ENCODE data around the gene GGCT.
A peak's percentile ranks its signal among the peaks of the same experiment; 100 is the strongest.

GGCT gene

DNA sequence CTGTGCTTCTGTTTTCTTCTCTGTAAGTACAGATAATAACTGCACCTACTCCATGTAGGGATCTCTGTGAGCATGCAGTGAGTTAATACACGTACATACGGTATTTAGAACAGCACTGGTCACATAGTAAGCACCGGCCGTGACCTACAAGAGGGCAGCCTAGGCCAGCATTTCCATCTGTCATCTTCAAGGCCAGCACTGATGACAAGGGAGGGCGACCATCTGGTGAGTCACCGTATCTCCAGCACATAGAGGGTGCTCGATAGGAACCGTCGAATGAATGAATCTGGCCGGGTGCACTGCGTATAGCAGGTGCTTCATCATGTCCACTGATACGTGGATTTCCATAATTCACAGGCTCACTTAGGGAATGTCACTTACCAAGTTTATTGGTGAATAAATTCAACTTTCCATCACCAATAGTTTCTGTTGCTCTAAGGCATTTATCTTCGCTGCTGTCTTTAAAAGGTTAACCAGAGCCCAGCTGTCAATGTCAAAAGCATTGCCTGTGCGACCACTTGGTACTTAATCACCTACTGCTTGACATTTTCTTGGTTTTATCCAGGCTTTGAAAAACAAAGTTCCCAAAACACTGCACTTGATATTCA is 34.4 kb downstream of the GGCT start:
- Mint-ChIP-seq H3K4me1 (ENCODE audit: low read depth in 2 of 2) (peaks cover 67 to 68% of the 10 kb centered on the region in 2 donors), H3K36me3 (ENCODE audit: insufficient read depth) (peaks cover 9% of the 10 kb centered on the region), H3K4me3 (peak overlapping the region in 1 of 2 donors; percentile 67), H3K27ac (peak overlapping the region in 1 of 2 donors; percentile 56), H3K27me3 (no peaks in the 10 kb centered on the region), H3K9me3 (no peaks in the 10 kb centered on the region)
- DNase-seq = no peak
- ATAC-seq (replicated peaks) = no peak

- DNase-seq (no peak), ATAC-seq (replicated peaks) (no peak)
- peak overlapping the region in 1 of 2 donors; percentile 42 for H3K4me3 Mint-ChIP-seq
- peaks cover 68 to 72% of the 10 kb centered on the region in 2 donors for H3K4me1 Mint-ChIP-seq (ENCODE audit: low read depth in 2 of 2)
- H3K36me3 Mint-ChIP-seq (ENCODE audit: insufficient read depth) = peaks cover 9% of the 10 kb centered on the region
- H3K9me3 Mint-ChIP-seq = no peaks in the 10 kb centered on the region
- H3K27me3 Mint-ChIP-seq = no peaks in the 10 kb centered on the region
- H3K27ac Mint-ChIP-seq = peak overlapping the region in 1 of 2 donors; percentile 56
These were observed 35.3 kb downstream of the GGCT start for GRCh38 chr7:30469303-30469702.

DNA sequence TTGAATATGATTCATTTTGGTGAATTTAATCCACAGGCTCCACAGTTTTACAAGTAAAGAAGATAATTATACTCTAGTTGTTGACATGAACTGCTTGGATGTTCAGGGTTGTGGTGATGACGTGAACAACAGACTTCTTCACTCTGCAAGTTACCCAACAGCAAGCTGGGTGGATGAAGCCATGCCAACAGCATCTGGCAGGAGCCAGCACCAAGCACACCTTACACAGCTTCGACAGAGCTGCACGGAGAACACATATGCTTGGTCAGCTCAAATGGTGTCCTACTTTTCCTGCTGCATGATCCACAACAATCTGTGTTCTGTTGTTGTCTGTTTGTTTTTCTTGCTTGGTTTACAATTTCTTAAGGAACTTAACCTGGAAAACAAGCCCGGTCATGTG is 35.8 kb downstream of the GGCT start:
- H3K9me3 Mint-ChIP-seq = no peaks in the 10 kb centered on the region
- DNase-seq (no peak), ATAC-seq (replicated peaks) (no peak)
- no peak overlapping the region for H3K4me3 Mint-ChIP-seq
- peaks cover 68 to 73% of the 10 kb centered on the region in 2 donors for H3K4me1 Mint-ChIP-seq (ENCODE audit: low read depth in 2 of 2)
- no peaks in the 10 kb centered on the region for H3K27me3 Mint-ChIP-seq
- peaks cover 11% of the 10 kb centered on the region for H3K36me3 Mint-ChIP-seq (ENCODE audit: insufficient read depth)
- H3K27ac Mint-ChIP-seq = peak overlapping the region in 1 of 2 donors; percentile 23

- no peaks in the 10 kb centered on the region for H3K27me3 Mint-ChIP-seq
- peaks cover 16% of the 10 kb centered on the region for H3K36me3 Mint-ChIP-seq (ENCODE audit: insufficient read depth)
- H3K4me1 Mint-ChIP-seq (ENCODE audit: low read depth in 2 of 2) = peaks cover 64 to 68% of the 10 kb centered on the region in 2 donors
- no peaks in the 10 kb centered on the region for H3K9me3 Mint-ChIP-seq
- ATAC-seq (replicated peaks) = no peak
- no peak overlapping the region for H3K4me3 Mint-ChIP-seq
- no peak for DNase-seq
- peak overlapping the region in 1 of 2 donors; percentile 23 for H3K27ac Mint-ChIP-seq
These were observed 36.6 kb downstream of the GGCT start for GRCh38 chr7:30468041-30468440.

DNA sequence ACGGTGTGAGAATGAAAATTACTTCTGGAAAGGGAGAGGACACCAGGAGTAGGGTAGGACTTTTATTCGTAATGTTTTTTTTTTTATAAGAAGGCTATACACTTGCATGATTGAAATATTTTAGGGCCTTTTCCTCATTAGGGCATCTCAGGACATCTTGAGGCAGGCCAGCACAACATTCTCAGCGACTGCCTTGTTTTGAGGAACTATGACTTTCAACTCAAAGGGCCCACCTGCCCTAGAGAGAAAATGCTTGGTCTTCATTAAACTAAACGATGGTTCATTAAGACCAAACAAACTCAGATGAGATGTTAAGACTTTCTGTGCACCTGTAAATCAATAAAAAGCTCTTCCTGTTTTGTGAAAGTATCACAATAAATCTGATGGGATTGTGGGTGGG is 37.4 kb downstream of the GGCT start:
- DNase-seq (no peak), ATAC-seq (replicated peaks) (no peak)
- H3K36me3 Mint-ChIP-seq (ENCODE audit: insufficient read depth) = peaks cover 22% of the 10 kb centered on the region
- no peaks in the 10 kb centered on the region for H3K27me3 Mint-ChIP-seq
- H3K4me1 Mint-ChIP-seq (ENCODE audit: low read depth in 2 of 2) = peaks cover 62% of the 10 kb centered on the region in 2 donors
- no peak overlapping the region for H3K4me3 Mint-ChIP-seq
- no peaks in the 10 kb centered on the region for H3K9me3 Mint-ChIP-seq
- no peak overlapping the region for H3K27ac Mint-ChIP-seq

GRCh38 chr7:30466266-30466665 is 38.4 kb downstream of the GGCT start:
- peak overlapping the region in 1 of 2 donors; percentile 38 for H3K27ac Mint-ChIP-seq
- no peak overlapping the region for H3K4me3 Mint-ChIP-seq

GRCh38 chr7:30465811-30466180 is 38.8 kb downstream of the GGCT start:
- no peaks in the 10 kb centered on the region for H3K9me3 Mint-ChIP-seq
- peaks cover 48 to 49% of the 10 kb centered on the region in 2 donors for H3K4me1 Mint-ChIP-seq (ENCODE audit: low read depth in 2 of 2)
- H3K27me3 Mint-ChIP-seq = no peaks in the 10 kb centered on the region
- peaks cover 22% of the 10 kb centered on the region for H3K36me3 Mint-ChIP-seq (ENCODE audit: insufficient read depth)
- no peak overlapping the region for H3K4me3 Mint-ChIP-seq
- H3K27ac Mint-ChIP-seq = peak overlapping the region in 1 of 2 donors; percentile 38
- DNase-seq = no peak
- ATAC-seq (replicated peaks) = no peak

More at GRCh38 chr7:30466266-30466665, 38.4 kb downstream of the GGCT start:
- no peak for ATAC-seq (replicated peaks)
- DNase-seq = no peak
- peaks cover 53% of the 10 kb centered on the region in 2 donors for H3K4me1 Mint-ChIP-seq (ENCODE audit: low read depth in 2 of 2)
- peaks cover 22% of the 10 kb centered on the region for H3K36me3 Mint-ChIP-seq (ENCODE audit: insufficient read depth)
- no peaks in the 10 kb centered on the region for H3K9me3 Mint-ChIP-seq
- H3K27me3 Mint-ChIP-seq = no peaks in the 10 kb centered on the region

GRCh38 chr7:30465046-30465810 is 39.4 kb downstream of the GGCT start:
- ATAC-seq (replicated peaks) (no peak), DNase-seq (no peak)
- Mint-ChIP-seq H3K36me3 (ENCODE audit: insufficient read depth) (peaks cover 22% of the 10 kb centered on the region), H3K4me1 (ENCODE audit: low read depth in 2 of 2) (peaks cover 43 to 49% of the 10 kb centered on the region in 2 donors), H3K9me3 (no peaks in the 10 kb centered on the region), H3K27me3 (no peaks in the 10 kb centered on the region), H3K27ac (peak overlapping the region in 1 of 2 donors; percentile 41), H3K4me3 (no peak overlapping the region)

- Mint-ChIP-seq H3K9me3 (no peaks in the 10 kb centered on the region), H3K36me3 (ENCODE audit: insufficient read depth) (peaks cover 25% of the 10 kb centered on the region), H3K27ac (peak overlapping the region in 1 of 2 donors; percentile 62), H3K4me3 (no peak overlapping the region), H3K4me1 (ENCODE audit: low read depth in 2 of 2) (peaks cover 39 to 44% of the 10 kb centered on the region in 2 donors), H3K27me3 (no peaks in the 10 kb centered on the region)
- ATAC-seq (replicated peaks) (no peak), DNase-seq (no peak)
These were observed 40.4 kb downstream of the GGCT start for GRCh38 chr7:30464231-30464671.

- Mint-ChIP-seq H3K4me1 (ENCODE audit: low read depth in 2 of 2) (peaks cover 37 to 38% of the 10 kb centered on the region in 2 donors), H3K9me3 (no peaks in the 10 kb centered on the region), H3K36me3 (ENCODE audit: insufficient read depth) (peaks cover 26% of the 10 kb centered on the region), H3K4me3 (no peak overlapping the region), H3K27ac (peak overlapping the region in 1 of 2 donors; percentile 62), H3K27me3 (no peaks in the 10 kb centered on the region)
- no peak for DNase-seq
- ATAC-seq (replicated peaks) = no peak
These were observed 41.1 kb downstream of the GGCT start for GRCh38 chr7:30463405-30464145.

- Mint-ChIP-seq H3K27me3 (no peaks in the 10 kb centered on the region), H3K4me3 (no peak overlapping the region), H3K36me3 (ENCODE audit: insufficient read depth) (peaks cover 30% of the 10 kb centered on the region), H3K4me1 (ENCODE audit: low read depth in 2 of 2) (peaks cover 26 to 30% of the 10 kb centered on the region in 2 donors), H3K27ac (peak overlapping the region; percentile 31 to 59), H3K9me3 (no peaks in the 10 kb centered on the region)
- DNase-seq = no peak
- no peak for ATAC-seq (replicated peaks)
These were observed 42.5 kb downstream of the GGCT start for GRCh38 chr7:30462179-30462578.

- H3K27ac Mint-ChIP-seq = peak overlapping the region; percentile 55 to 59
- no peak for DNase-seq
- no peak overlapping the region for H3K4me3 Mint-ChIP-seq
- peaks cover 14 to 16% of the 10 kb centered on the region in 2 donors for H3K4me1 Mint-ChIP-seq (ENCODE audit: low read depth in 2 of 2)
- no peaks in the 10 kb centered on the region for H3K9me3 Mint-ChIP-seq
- no peak for ATAC-seq (replicated peaks)
- H3K36me3 Mint-ChIP-seq (ENCODE audit: insufficient read depth) = peaks cover 36% of the 10 kb centered on the region
- H3K27me3 Mint-ChIP-seq = no peaks in the 10 kb centered on the region
These were observed 44.4 kb downstream of the GGCT start for GRCh38 chr7:30460246-30460633.

DNA sequence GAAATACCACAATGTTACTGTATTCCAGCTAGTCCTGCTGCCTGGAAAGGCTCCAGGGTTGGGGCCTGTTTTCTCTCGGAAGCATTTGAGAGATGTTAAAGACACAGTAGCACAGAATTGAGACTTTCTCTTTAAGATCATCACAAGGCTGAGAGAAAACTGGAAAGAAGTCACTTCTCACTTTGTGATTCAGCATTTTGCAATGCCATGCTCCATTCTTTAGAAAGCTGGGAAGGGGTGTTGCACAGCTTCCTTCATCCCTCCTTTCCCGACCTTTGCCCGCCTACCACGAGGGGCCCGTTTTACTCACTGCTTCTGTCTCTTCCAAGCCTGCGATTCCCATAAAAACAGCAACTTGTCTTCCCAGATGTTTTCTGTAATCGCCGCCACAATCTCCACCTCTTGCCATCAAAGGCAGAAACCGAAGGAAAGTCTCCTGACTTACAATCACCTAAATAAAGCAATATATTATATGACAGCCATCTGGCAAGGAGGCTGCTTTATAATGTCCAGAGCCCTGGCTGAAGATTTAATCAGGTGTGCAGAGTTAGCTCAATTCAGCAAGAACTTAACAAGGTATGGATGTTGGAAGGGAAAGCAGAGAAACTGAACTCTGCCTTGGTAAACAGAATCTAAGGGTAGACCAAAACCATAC is 44.9 kb downstream of the GGCT start:
- DNase-seq (no peak), ATAC-seq (replicated peaks) (no peak)
- Mint-ChIP-seq H3K36me3 (ENCODE audit: insufficient read depth) (peaks cover 37% of the 10 kb centered on the region), H3K27me3 (no peaks in the 10 kb centered on the region), H3K27ac (peak overlapping the region; percentile 55 to 59), H3K9me3 (no peaks in the 10 kb centered on the region), H3K4me3 (no peak overlapping the region), H3K4me1 (ENCODE audit: low read depth in 2 of 2) (peaks cover 10 to 12% of the 10 kb centered on the region in 2 donors)
